ENCODE measurements around the gene SAP25.

The SAP25 gene

GRCh38 chr7:100575206-100575631 is 1.5 kb upstream of the SAP25 start:
- no peak for TF ChIP-seq CTCF (conservative IDR thresholded peaks at IDR 0.05; ENCODE audit: low read depth, low read length)
- H3K4me3 ChIP-seq (ENCODE audit: low read depth, low read length), result no peak overlapping the region
- DNase-seq (ENCODE audit: low read depth), result no peak

GRCh38 chr7:100574362-100575205 is 884 bp upstream of the SAP25 start:
- no peak for DNase-seq (ENCODE audit: low read depth)
- no peak for TF ChIP-seq CTCF (conservative IDR thresholded peaks at IDR 0.05; ENCODE audit: low read depth, low read length)
- H3K4me3 ChIP-seq (ENCODE audit: low read depth, low read length), result no peak overlapping the region

GRCh38 chr7:100572949-100573675 is 588 bp downstream of the SAP25 start:
- H3K4me3 ChIP-seq (ENCODE audit: low read depth, low read length), result no peak overlapping the region
- DNase-seq (ENCODE audit: low read depth), result no peak
- TF ChIP-seq CTCF (conservative IDR thresholded peaks at IDR 0.05; ENCODE audit: low read depth, low read length), result no peak

GRCh38 chr7:100572281-100572948 is 1.3 kb downstream of the SAP25 start:
- no peak overlapping the region for H3K4me3 ChIP-seq (ENCODE audit: low read depth, low read length)
- TF ChIP-seq CTCF (conservative IDR thresholded peaks at IDR 0.05; ENCODE audit: low read depth, low read length), result no peak
- no peak for DNase-seq (ENCODE audit: low read depth)

GRCh38 chr7:100571829-100572116 is 1.9 kb downstream of the SAP25 start:
- TF ChIP-seq CTCF (conservative IDR thresholded peaks at IDR 0.05; ENCODE audit: low read depth, low read length), result no peak
- no peak for DNase-seq (ENCODE audit: low read depth)
- H3K4me3 ChIP-seq (ENCODE audit: low read depth, low read length), result no peak overlapping the region

- peak; percentile 54 for DNase-seq (ENCODE audit: low read depth)
- no peak overlapping the region for H3K4me3 ChIP-seq (ENCODE audit: low read depth, low read length)
- TF ChIP-seq CTCF (conservative IDR thresholded peaks at IDR 0.05; ENCODE audit: low read depth, low read length), result no peak
Observed at GRCh38 chr7:100570954-100571828, 2.5 kb downstream of the SAP25 start.

Measured in choroid plexus epithelial cell (primary cell).